H1 (cell line): ENCODE data around the gene MMP25. TPM values are rescaled to one million over a fixed set of nuclear protein-coding genes. Genes with fewer than 3 reads are reported as not detected.
A peak's percentile ranks its signal among the peaks of the same experiment; 100 is the strongest.

ENCODE experiments used
- CTCF ChIA-PET: fragments of 300-600 bp; sonication (Branson Sonifier 250); formaldehyde crosslinking; loops from one replicate; lab custom pipeline; 2021; ENCODE audit not compliant: partially characterized antibody; lab: Charles Lee
- POLR2A ChIA-PET: fragments of 300-600 bp; sonication (Branson Sonifier 250); formaldehyde crosslinking; loops from one replicate; lab custom pipeline; 2021; ENCODE audit warnings: inconsistent platforms; ENCODE audit not compliant: partially characterized antibody; lab: Charles Lee
- DNase-seq, 2 experiments: peaks; one replicate each; pipeline versions ENCODE4 v3.0.0 to v3.0.0-alpha.2; 2010 to 2022; ENCODE audit warnings: low spot score in 2 of 2, low read depth in 1 of 2, mixed read lengths in 1 of 2
- FAIRE-seq: peaks from 2 replicates; lab custom pipeline; 2011; peaks lifted over from hg19 to GRCh38; lab: Jason Lieb, UNC
- H2AFZ ChIP-seq: 2 replicates; pipeline ENCODE4 v1.8.1; 2012; ENCODE audit warnings: low read length, inconsistent platforms
- H2AK5ac ChIP-seq: 2 replicates; pipeline ENCODE4 v1.6.1; 2013; ENCODE audit warnings: low read depth, low read length
- H2BK120ac ChIP-seq: replicated peaks from 2 replicates; pipeline ENCODE3; 2013; ENCODE audit warnings: low read depth, low read length, inconsistent platforms
- H2BK12ac ChIP-seq: 2 replicates; pipeline ENCODE4 v1.6.1; 2013; ENCODE audit warnings: low read depth, low read length
- H2BK15ac ChIP-seq: 2 replicates; pipeline ENCODE4 v1.6.1; 2013; ENCODE audit warnings: low read length
- H2BK20ac ChIP-seq: 2 replicates; pipeline ENCODE4 v1.6.1; 2013; ENCODE audit warnings: low read length
- H2BK5ac ChIP-seq: 2 replicates; pipeline ENCODE4 v1.6.1; 2013; ENCODE audit warnings: low read depth, low read length
- H3K14ac ChIP-seq: 2 replicates; pipeline ENCODE4 v1.6.1; 2013; ENCODE audit warnings: inconsistent platforms; ENCODE audit not compliant: insufficient read length
- H3K18ac ChIP-seq: 2 replicates; pipeline ENCODE4 v1.6.1; 2013; ENCODE audit warnings: low read length; ENCODE audit errors: extremely low read depth
- H3K23ac ChIP-seq: 2 replicates; pipeline ENCODE4 v1.6.1; 2013; ENCODE audit warnings: inconsistent platforms; ENCODE audit not compliant: insufficient read length
- H3K23me2 ChIP-seq: 2 replicates; pipeline ENCODE4 v1.6.1; 2013; ENCODE audit warnings: low read depth, low read length
- H3K27ac ChIP-seq: 2 replicates; pipeline ENCODE4 v1.6.1; 2011; ENCODE audit warnings: low read depth, low read length, inconsistent platforms
- H3K27me3 ChIP-seq, 4 experiments: replicated peaks in 1 of 4; 1 replicate in 1 of 4; 2 replicates in 3 of 4; pipeline versions ENCODE4 v1.6.1 to v1.8.1; 2011 to 2013; ENCODE audit warnings: low read length in 3 of 4, mild to moderate bottlenecking in 3 of 4, inconsistent platforms in 2 of 4, mixed read lengths in 2 of 4, moderate library complexity in 1 of 4; ENCODE audit not compliant: control insufficient read depth in 3 of 4, insufficient read depth in 3 of 4; ENCODE audit errors: extremely low read depth in 1 of 4
- H3K36me3 ChIP-seq, 4 experiments: 2 replicates each; pipeline versions ENCODE4 v1.6.1 to v1.8.1; 2011 to 2013; ENCODE audit warnings: mild to moderate bottlenecking in 4 of 4, low read length in 3 of 4, moderate library complexity in 2 of 4, control low read depth in 1 of 4, inconsistent platforms in 1 of 4; ENCODE audit not compliant: insufficient read depth in 4 of 4, control insufficient read depth in 2 of 4
- H3K4ac ChIP-seq: replicated peaks from 2 replicates; pipeline ENCODE3; 2013; ENCODE audit warnings: low read length, low read depth, mixed read lengths, inconsistent platforms; ENCODE audit not compliant: insufficient read length
- H3K4me1 ChIP-seq, 4 experiments: replicated peaks in 1 of 4; 1 replicate in 1 of 4; 2 replicates in 3 of 4; pipeline versions ENCODE4 v1.6.1 to v1.8.1; 2011 to 2013; ENCODE audit warnings: low read length in 3 of 4, inconsistent platforms in 2 of 4, mixed read lengths in 1 of 4; ENCODE audit not compliant: insufficient read depth in 4 of 4, control insufficient read depth in 3 of 4
- H3K4me2 ChIP-seq, 2 experiments: 2 replicates each; pipeline versions ENCODE4 v1.6.1 to v1.8.1; 2011 to 2013; ENCODE audit warnings: low read depth in 2 of 2, low read length in 2 of 2, control low read depth in 1 of 2, inconsistent platforms in 1 of 2, mild to moderate bottlenecking in 1 of 2; ENCODE audit not compliant: insufficient read depth in 1 of 2
- H3K4me3 ChIP-seq, 4 experiments: fragments of 200-600, 300-600 bp in 1 of 4; sonication (generic), shearing (Covaris generic), sonication (Bioruptor Twin) in 1 of 4; 2 replicates each; pipeline versions ENCODE4 v1.5.1 to v1.8.1; 2011 to 2016; ENCODE audit warnings: low read length in 4 of 4, low read depth in 3 of 4, control low read depth in 2 of 4, inconsistent platforms in 2 of 4, mild to moderate bottlenecking in 2 of 4, mixed read lengths in 1 of 4, moderate library complexity in 1 of 4; ENCODE audit not compliant: insufficient read depth in 2 of 4; ENCODE audit errors: extremely low read depth in 1 of 4
- H3K56ac ChIP-seq: replicated peaks from 2 replicates; pipeline ENCODE3; 2013; ENCODE audit warnings: low read depth, mild to moderate bottlenecking, mixed read lengths, low read length, inconsistent platforms; ENCODE audit not compliant: insufficient read length
- H3K79me1 ChIP-seq: 2 replicates; pipeline ENCODE4 v1.6.1; 2013; ENCODE audit warnings: low read depth, low read length, control low read depth
- H3K79me2 ChIP-seq, 2 experiments: 2 replicates each; pipeline versions ENCODE4 v1.6.1 to v1.8.1; 2012 to 2013; ENCODE audit warnings: low read length in 2 of 2, mild to moderate bottlenecking in 2 of 2, inconsistent platforms in 1 of 2; ENCODE audit not compliant: insufficient read depth in 2 of 2, control insufficient read depth in 1 of 2
- H3K9ac ChIP-seq, 4 experiments: replicated peaks in 1 of 4; 1 replicate in 1 of 4; 2 replicates in 3 of 4; pipeline versions ENCODE4 v1.6.1 to v1.8.1; 2011 to 2013; ENCODE audit warnings: low read depth in 3 of 4, low read length in 3 of 4, control low read depth in 2 of 4, mild to moderate bottlenecking in 2 of 4, moderate library complexity in 2 of 4, inconsistent platforms in 1 of 4; ENCODE audit errors: extremely low read depth in 1 of 4
- H3K9me3 ChIP-seq, 2 experiments: 2 replicates each; pipeline versions ENCODE4 v1.6.1 to v1.8.1; 2012 to 2013; ENCODE audit warnings: mild to moderate bottlenecking in 2 of 2, moderate library complexity in 2 of 2, control low read depth in 1 of 2, inconsistent platforms in 1 of 2, low read depth in 1 of 2, low read length in 1 of 2, mixed read lengths in 1 of 2; ENCODE audit not compliant: insufficient read depth in 2 of 2
- H4K20me1 ChIP-seq, 2 experiments: replicated peaks in 1 of 2; 2 replicates each; pipeline versions ENCODE3 to v1.8.1; 2011 to 2013; ENCODE audit warnings: inconsistent platforms in 2 of 2, low read length in 2 of 2, mild to moderate bottlenecking in 1 of 2; ENCODE audit not compliant: insufficient read depth in 2 of 2, control insufficient read depth in 1 of 2
- H4K5ac ChIP-seq: 2 replicates; pipeline ENCODE4 v1.6.1; 2013; ENCODE audit warnings: low read length, low read depth, mixed read lengths, inconsistent platforms; ENCODE audit not compliant: insufficient read length
- H4K8ac ChIP-seq: 2 replicates; pipeline ENCODE4 v1.8.0; 2013; ENCODE audit warnings: mild to moderate bottlenecking, moderate library complexity, low read length, inconsistent platforms; ENCODE audit not compliant: insufficient read depth; ENCODE audit errors: extremely low read depth
- H4K91ac ChIP-seq: replicated peaks from 2 replicates; pipeline ENCODE3; 2013; ENCODE audit warnings: low read length, mixed read lengths, inconsistent platforms; ENCODE audit not compliant: insufficient read length
- EGR1 ChIP-seq: IDR thresholded peaks from 2 replicates; pipeline ENCODE4 v1.6.1; 2011; ENCODE audit warnings: low read depth, low read length, borderline replicate concordance
- EZH2 ChIP-seq: fragments of 200-600 bp; sonication (generic); IDR thresholded peaks from 2 replicates; pipeline ENCODE4 v1.7.1; 2012; ENCODE audit warnings: low read depth, mild to moderate bottlenecking, moderate library complexity, low read length, inconsistent platforms; ENCODE audit not compliant: severe bottlenecking
- HDAC6 ChIP-seq: IDR thresholded peaks from one replicate; pipeline ENCODE4 v1.7.1; 2012; ENCODE audit warnings: low read depth, mild to moderate bottlenecking, inconsistent platforms, low read length, moderate library complexity
- KDM1A ChIP-seq: fragments of 200-600, 300-600 bp; sonication (generic); IDR thresholded peaks from 2 replicates; pipeline ENCODE4 v1.7.1; 2016; ENCODE audit warnings: mild to moderate bottlenecking, low read length, borderline replicate concordance
- KDM5A ChIP-seq: fragments of 200-600 bp; IDR thresholded peaks from 2 replicates; pipeline ENCODE4 v1.7.1; 2012; ENCODE audit warnings: mild to moderate bottlenecking, low read length, inconsistent platforms, mixed read lengths
- NANOG ChIP-seq: IDR thresholded peaks from 2 replicates; pipeline ENCODE4 v1.6.1; 2011; ENCODE audit warnings: low read length, low read depth, mild to moderate bottlenecking, inconsistent platforms; ENCODE audit not compliant: insufficient read depth, poor library complexity, severe bottlenecking
- RAD21 ChIP-seq, 2 experiments: IDR thresholded peaks in 1 of 2; conservative IDR thresholded peaks in 1 of 2; 2 replicates each; pipeline ENCODE4 v1.6.1; 2011; ENCODE audit warnings: low read depth in 2 of 2, low read length in 2 of 2, improper control_type of control experiment in 1 of 2, inconsistent platforms in 1 of 2, mild to moderate bottlenecking in 1 of 2, moderate library complexity in 1 of 2
- RXRA ChIP-seq: IDR thresholded peaks from 2 replicates; pipeline ENCODE4 v1.6.1; 2011; ENCODE audit warnings: low read depth, mild to moderate bottlenecking, low read length, moderate library complexity; ENCODE audit not compliant: insufficient read depth
- SIN3A ChIP-seq, 2 experiments: IDR thresholded peaks in 1 of 2; conservative IDR thresholded peaks in 1 of 2; 2 replicates each; pipeline ENCODE4 v1.6.1; 2011 to 2012; ENCODE audit warnings: low read length in 2 of 2, improper control_type of control experiment in 1 of 2, low read depth in 1 of 2, mild to moderate bottlenecking in 1 of 2
- TAF1 ChIP-seq: IDR thresholded peaks from 2 replicates; pipeline ENCODE4 v1.6.1; 2011; ENCODE audit warnings: mild to moderate bottlenecking, low read depth, low read length
- TBP ChIP-seq: IDR thresholded peaks from 2 replicates; pipeline ENCODE4 v1.6.1; 2011; ENCODE audit warnings: low read depth, low read length, improper control_type of control experiment
- WGBS, 2 experiments: shearing (Covaris generic) in 1 of 2; methylation state at CpG; one replicate each; pipeline versions ENCODE4 v1.1.6 to v1.1.7; 2013 to 2015; ENCODE audit warnings: low lambda C conversion rate in 2 of 2, mixed read lengths in 2 of 2, inconsistent platforms in 1 of 2, low coverage in 1 of 2, missing lambda C conversion rate in 1 of 2; ENCODE audit not compliant: insufficient replicate concordance in 2 of 2, insufficient coverage in 1 of 2, insufficient read length in 1 of 2; ENCODE audit errors: extremely low coverage in 1 of 2, missing lambda C conversion rate in 1 of 2; 5-methylcytosine and 5-hydroxymethylcytosine counted together
- polyA plus RNA-seq, 7 experiments: library from polyadenylated mRNA; depleted of rRNA in 3 of 7; stranded (reverse) in 5 of 7; unstranded in 2 of 7; fragments of >200 nt in 5 of 7; fragments of 200-250 nt in 2 of 7; gene quantifications; 1 replicate in 5 of 7; 2 replicates in 1 of 7; 4 replicates in 1 of 7; pipeline versions ENCODE4 v1.2.1 to v1.2.3, GENCODE V29; 2011 to 2013; ENCODE audit warnings: missing spikeins in 2 of 7, mixed read lengths in 2 of 7
- total RNA-seq: library from RNA; stranded (reverse); fragmentation: NEBNext Ultra II Directional; extraction: Animal tissue kit (Norgen Biotek cat#: 25700); gene quantifications from 2 replicates; pipeline ENCODE4 v1.2.1, GENCODE V29; 2021

The MMP25 gene
- total and polyA plus RNA-seq, 2 of the 8 experiments (the other 6 are each of a cell fraction or from before 2014, with no cell fraction given), result 7.7 to 26.7 TPM

DNA sequence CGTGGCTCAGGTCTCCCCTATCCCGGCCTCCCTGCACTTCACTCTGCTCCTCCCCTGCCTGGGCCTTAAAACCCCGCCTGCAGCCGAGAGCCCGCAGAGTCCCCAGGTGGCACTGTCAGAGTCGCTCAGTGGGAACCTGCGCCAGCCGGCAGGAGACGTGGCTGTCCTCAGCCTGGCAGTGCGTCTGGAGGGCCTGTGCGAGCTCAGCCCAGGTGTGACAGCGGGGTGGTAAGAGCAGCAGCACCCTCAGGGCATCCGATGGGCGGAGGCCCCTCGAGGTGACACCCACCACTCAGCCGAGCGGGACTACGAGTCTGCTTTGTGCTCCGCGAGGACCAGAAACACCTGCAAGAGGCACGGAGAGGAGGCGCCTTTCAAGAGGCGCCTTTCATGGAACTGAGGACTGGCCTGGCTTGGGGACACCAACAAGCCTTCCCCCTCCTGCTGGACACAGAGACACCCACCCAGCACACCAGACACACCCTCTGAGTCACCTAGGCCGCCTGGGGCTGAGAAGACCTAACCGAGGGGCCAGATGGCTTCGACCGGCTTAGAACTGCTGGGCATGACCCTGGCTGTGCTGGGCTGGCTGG lies 33.4 kb upstream of the MMP25 start, which contains the start of gene CLDN9:
TSS of gene CLDN9 (plus strand) at position 96 of the 593 bp plus-strand sequence. CDS start at position 536, 440 bp downstream.
- POLR2A ChIA-PET, result interaction anchor here (0.7 to 35.7 kb wide), 18 partner anchors 4 to 122 kb away, joined by 3 to 1808 read pairs (median 4); partner anchors contain the start of genes BICDL2, CLDN6, CLDN9 and HCFC1R1
- no peak within 1 kb of the TSS for H3K56ac ChIP-seq
- no peak for FAIRE-seq
- H3K23ac ChIP-seq, result no peak within 1 kb of the TSS
- H4K91ac ChIP-seq, result peak within 1 kb of the TSS; percentile 93
- peak within 1 kb of the TSS; percentile 87 for H2BK120ac ChIP-seq
- H3K4me3 ChIP-seq, result peak within 1 kb of the TSS; percentile 32 to 58 (median 46)
- no peak within 1 kb of the TSS for H3K27ac ChIP-seq
- CTCF ChIA-PET, result interaction anchor here (1.0 to 17.3 kb wide), 5 partner anchors 9 to 137 kb away, joined by 3 to 639 read pairs (median 9); partner anchors contain the start of genes BICDL2, CLDN6, HCFC1R1 and THOC6
- peaks cover 16 to 32% of the 10 kb centered on the region in 2 experiments for H4K20me1 ChIP-seq
- H4K5ac ChIP-seq, result no peak within 1 kb of the TSS
- H3K79me1 ChIP-seq, result peaks cover 11% of the 10 kb centered on the region; the same call in 1 of the 2 replicates
- peak within 1 kb of the TSS; percentile 98 for H2BK12ac ChIP-seq
- H2AK5ac ChIP-seq, result peak within 1 kb of the TSS; percentile 92; the same call in 1 of the 2 replicates
- H3K79me2 ChIP-seq, result peaks cover 11 to 28% of the 10 kb centered on the region in 2 experiments
- peak within 1 kb of the TSS; percentile 80 for H3K4me2 ChIP-seq
- H3K9ac ChIP-seq, result peak within 1 kb of the TSS in 1 of 4 experiments; percentile 9; a peak in 2 of 7 replicates
- H3K36me3 ChIP-seq, result peaks cover 6 to 20% (median 12%) of the 10 kb centered on the region in 4 experiments; a peak in 7 of 8 replicates
- H3K18ac ChIP-seq, result peak within 1 kb of the TSS; percentile 98
- H3K9me3 ChIP-seq, result no peaks in the 10 kb centered on the region
- H2BK15ac ChIP-seq, result peak within 1 kb of the TSS; percentile 98
- H2BK20ac ChIP-seq, result peak within 1 kb of the TSS; percentile 92
- DNase-seq, result peak in 1 of 2 experiments; percentile 82
- peak within 1 kb of the TSS; percentile 58 for H4K8ac ChIP-seq
- peaks cover 14 to 63% (median 50%) of the 10 kb centered on the region in 4 experiments for H3K4me1 ChIP-seq
- H3K27me3 ChIP-seq, result no peaks in the 10 kb centered on the region; a peak in 1 of 7 replicates
- WGBS, 2 experiments, result 21% methylated on average over 24 of the region's 27 CpGs; no CpG with 5 or more reads in 1 of the 2 experiments
- no peak within 1 kb of the TSS for H2AFZ ChIP-seq
- H3K23me2 ChIP-seq, result peaks cover 30% of the 10 kb centered on the region
- no peak within 1 kb of the TSS for H3K14ac ChIP-seq
- peak within 1 kb of the TSS; percentile 77 for H2BK5ac ChIP-seq
- peak within 1 kb of the TSS; percentile 94 for H3K4ac ChIP-seq
- TF ChIP-seq KDM1A (no peak), TAF1 (peak; percentile 19; the same call in 1 of the 2 replicates), HDAC6 (no peak), EGR1 (no peak), KDM5A (no peak), RAD21 (IDR thresholded peaks at IDR 0.05 in 1 of 2, conservative IDR thresholded peaks at IDR 0.05 in 1 of 2; ENCODE audit: low read depth in 2 of 2, low read length in 2 of 2) (no peak), RXRA (no peak), SIN3A (conservative IDR thresholded peaks at IDR 0.05 in 1 of 2, IDR thresholded peaks at IDR 0.05 in 1 of 2; ENCODE audit: low read depth in 1 of 2, low read length in 2 of 2) (0 out of 4 replicates have a peak, but pooled peaks of 1 of the 2 experiments have one; percentile 62), NANOG (no peak), TBP (peak; percentile 47; the same call in 1 of the 2 replicates), EZH2 (no peak)
